Hepatocyte (in vitro differentiated cells): ENCODE measurements around the gene ZFHX3. TPM values are rescaled to one million over a fixed set of nuclear protein-coding genes. Genes with fewer than 3 reads are reported as not detected.

Source experiments
- DNase-seq: peaks from one replicate; pipeline ENCODE4 v3.0.0-alpha.2; 2016; ENCODE audit warnings: low spot score
- H2AFZ ChIP-seq: fragments of 200-600 bp; sonication (generic); 2 replicates; pipeline ENCODE4 v1.6.0; 2016; ENCODE audit warnings: antibody characterized with exemption, mild to moderate bottlenecking
- H3K27ac ChIP-seq: fragments of 200-600 bp; sonication (generic); 2 replicates; pipeline ENCODE4 v1.5.1; 2016; ENCODE audit warnings: mild to moderate bottlenecking
- H3K27me3 ChIP-seq: fragments of 200-600 bp; sonication (generic); 2 replicates; pipeline ENCODE4 v1.6.1; 2016
- H3K36me3 ChIP-seq: fragments of 200-600 bp; sonication (generic); replicated peaks from 2 replicates; pipeline ENCODE4 v1.5.1; 2016; ENCODE audit warnings: low read depth; ENCODE audit not compliant: insufficient read depth
- H3K4me1 ChIP-seq: fragments of 200-600 bp; sonication (generic); 2 replicates; pipeline ENCODE4 v1.5.1; 2016; ENCODE audit warnings: mild to moderate bottlenecking, moderate library complexity; ENCODE audit not compliant: insufficient read depth
- H3K4me2 ChIP-seq: fragments of 200-600 bp; sonication (generic); 2 replicates; pipeline ENCODE4 v1.6.0; 2016
- H3K4me3 ChIP-seq: fragments of 200-600 bp; sonication (generic); 2 replicates; pipeline ENCODE4 v1.5.1; 2016; ENCODE audit warnings: mild to moderate bottlenecking
- H3K79me2 ChIP-seq: fragments of 200-600 bp; sonication (generic); 2 replicates; pipeline ENCODE4 v1.6.0; 2017; ENCODE audit warnings: mild to moderate bottlenecking
- H3K9me2 ChIP-seq: fragments of 200-600 bp; sonication (generic); replicated peaks from 2 replicates; pipeline ENCODE4 v1.6.0; 2017; ENCODE audit warnings: mild to moderate bottlenecking; ENCODE audit not compliant: insufficient read depth
- H3K9me3 ChIP-seq: fragments of 200-600 bp; sonication (generic); 2 replicates; pipeline ENCODE4 v1.5.1; 2016; ENCODE audit warnings: low read depth, mild to moderate bottlenecking
- H4K20me1 ChIP-seq: fragments of 200-600 bp; sonication (generic); 2 replicates; pipeline ENCODE4 v1.6.0; 2016; ENCODE audit warnings: mild to moderate bottlenecking; ENCODE audit not compliant: insufficient read depth, poor library complexity, severe bottlenecking
- CTCF ChIP-seq: fragments of 200-600 bp; sonication (generic); IDR thresholded peaks from 2 replicates; pipeline ENCODE4 v1.5.1; 2016; ENCODE audit warnings: antibody characterized with exemption, mild to moderate bottlenecking; ENCODE audit not compliant: poor library complexity
- EZH2 ChIP-seq: fragments of 200-600 bp; sonication (generic); IDR thresholded peaks from 2 replicates; pipeline ENCODE4 v1.6.1; 2016; ENCODE audit warnings: antibody characterized with exemption, mild to moderate bottlenecking, borderline replicate concordance
- EZH2phosphoT487 ChIP-seq: fragments of 200-600 bp; sonication (generic); IDR thresholded peaks from one replicate; pipeline ENCODE4 v1.6.1; 2018; ENCODE audit warnings: antibody characterized with exemption, mild to moderate bottlenecking, low read depth, moderate library complexity; ENCODE audit not compliant: unreplicated experiment, severe bottlenecking
- WGBS: methylation state at CpG from one replicate; pipeline ENCODE4 v1.1.6; 2016; ENCODE audit warnings: low lambda C conversion rate; ENCODE audit errors: missing lambda C conversion rate; 5-methylcytosine and 5-hydroxymethylcytosine counted together
- polyA plus RNA-seq: library from polyadenylated mRNA; unstranded; fragments of >200 nt; fragmentation: Nextera tagmentation; extraction: Ambion mirVana; gene quantifications from 2 replicates; pipeline ENCODE4 v1.2.1, GENCODE V29; 2016
- total RNA-seq: library from RNA; depleted of rRNA; stranded (reverse); fragments of >200 nt; gene quantifications from 2 replicates; pipeline ENCODE4 v1.2.3, GENCODE V29; 2014

The ZFHX3 gene
- total and polyA plus RNA-seq, 2 experiments from 2014 or later, result 6.4 to 11.6 TPM

GRCh38 chr16:72963533-72964315 lies 84.2 kb downstream of the ZFHX3 start:
- TF ChIP-seq EZH2 (no peak), EZH2phosphoT487 (no peak), CTCF (no peak)

GRCh38 chr16:72962347-72962746 lies 85.6 kb downstream of the ZFHX3 start:
- Histone ChIP-seq H3K4me3 (no peak overlapping the region), H3K9me3 (no peaks in the 10 kb centered on the region), H3K27me3 (no peaks in the 10 kb centered on the region), H3K4me1 (no peaks in the 10 kb centered on the region), H3K36me3 (no peaks in the 10 kb centered on the region), H3K27ac (no peak overlapping the region), H3K79me2 (peaks cover 69% of the 10 kb centered on the region), H3K4me2 (no peak overlapping the region), H3K9me2 (no peaks in the 10 kb centered on the region), H2AFZ (no peak overlapping the region), H4K20me1 (peaks cover 2% of the 10 kb centered on the region)
- TF ChIP-seq EZH2phosphoT487, result no peak
- TF ChIP-seq EZH2, result no peak
- no peak for TF ChIP-seq CTCF
- WGBS, result 95% methylated on average over 8 of the region's 8 CpGs
- no peak for DNase-seq

More at GRCh38 chr16:72963533-72964315, 84.2 kb downstream of the ZFHX3 start:
- Histone ChIP-seq H3K27ac (no peak overlapping the region), H3K4me1 (no peaks in the 10 kb centered on the region), H3K79me2 (peaks cover 74% of the 10 kb centered on the region), H3K9me3 (no peaks in the 10 kb centered on the region), H4K20me1 (peaks cover 2% of the 10 kb centered on the region), H3K4me2 (no peak overlapping the region), H3K36me3 (no peaks in the 10 kb centered on the region), H3K4me3 (no peak overlapping the region), H3K9me2 (no peaks in the 10 kb centered on the region), H2AFZ (no peak overlapping the region), H3K27me3 (no peaks in the 10 kb centered on the region)
- WGBS, result 50% methylated on average over 10 of the region's 10 CpGs
- no peak for DNase-seq

GRCh38 chr16:72961863-72962262 lies 86.1 kb downstream of the ZFHX3 start:
- no peaks in the 10 kb centered on the region for H3K9me2 ChIP-seq
- no peak overlapping the region for H3K27ac ChIP-seq
- no peaks in the 10 kb centered on the region for H3K27me3 ChIP-seq
- peaks cover 69% of the 10 kb centered on the region for H3K79me2 ChIP-seq
- TF ChIP-seq CTCF (no peak), EZH2 (no peak), EZH2phosphoT487 (no peak)
- WGBS, result 80% methylated on average over 9 of the region's 9 CpGs
- no peaks in the 10 kb centered on the region for H3K4me1 ChIP-seq
- H3K4me2 ChIP-seq, result no peak overlapping the region
- H3K9me3 ChIP-seq, result no peaks in the 10 kb centered on the region
- H2AFZ ChIP-seq, result no peak overlapping the region
- H3K4me3 ChIP-seq, result no peak overlapping the region
- H4K20me1 ChIP-seq, result peaks cover 2% of the 10 kb centered on the region
- peaks cover 4% of the 10 kb centered on the region for H3K36me3 ChIP-seq
- no peak for DNase-seq
